GM06990 (cell line): ENCODE results near the gene MPPED1.

Experiments
- DNase-seq: peaks from one replicate; pipeline ENCODE4 v3.0.0-alpha.2; 2011; ENCODE audit not compliant: insufficient read length; ENCODE audit errors: extremely low read depth
- H3K27me3 ChIP-seq: replicated peaks from 2 replicates; pipeline ENCODE4 v1.6.0; 2011; ENCODE audit warnings: low read length; ENCODE audit not compliant: control insufficient read depth, insufficient read depth
- H3K36me3 ChIP-seq: 2 replicates; pipeline ENCODE4 v1.5.1; 2011; ENCODE audit warnings: low read length; ENCODE audit not compliant: control insufficient read depth, insufficient read depth
- H3K4me3 ChIP-seq: replicated peaks from 2 replicates; pipeline ENCODE4 v1.5.1; 2011; ENCODE audit warnings: low read depth, mild to moderate bottlenecking, control low read depth, low read length
- CTCF ChIP-seq: IDR thresholded peaks from 2 replicates; pipeline ENCODE4 v1.5.1; 2011; ENCODE audit warnings: low read length, control low read depth, mild to moderate bottlenecking, inconsistent platforms; ENCODE audit not compliant: insufficient read depth, poor library complexity, severe bottlenecking

MPPED1 gene

GRCh38 chr22:43541462-43542407 is 129.9 kb downstream of the MPPED1 start:
- no peak for TF ChIP-seq CTCF
- H3K27me3 ChIP-seq: no peaks in the 10 kb centered on the region; the same call in none of the 2 replicates
- H3K36me3 ChIP-seq: no peaks in the 10 kb centered on the region
- DNase-seq: no peak
- no peak overlapping the region for H3K4me3 ChIP-seq

GRCh38 chr22:43542681-43543521 is 131.1 kb downstream of the MPPED1 start:
- H3K4me3 ChIP-seq: no peak overlapping the region
- H3K27me3 ChIP-seq: no peaks in the 10 kb centered on the region; the same call in none of the 2 replicates
- no peaks in the 10 kb centered on the region for H3K36me3 ChIP-seq
- DNase-seq: no peak
- no peak for TF ChIP-seq CTCF

GRCh38 chr22:43543522-43544288 is 131.9 kb downstream of the MPPED1 start:
- no peak overlapping the region for H3K4me3 ChIP-seq
- H3K36me3 ChIP-seq: no peaks in the 10 kb centered on the region
- TF ChIP-seq CTCF: no peak
- H3K27me3 ChIP-seq: no peaks in the 10 kb centered on the region; the same call in none of the 2 replicates
- DNase-seq: no peak

- no peaks in the 10 kb centered on the region; the same call in none of the 2 replicates for H3K27me3 ChIP-seq
- no peak overlapping the region for H3K4me3 ChIP-seq
- no peak for TF ChIP-seq CTCF
- no peaks in the 10 kb centered on the region for H3K36me3 ChIP-seq
- no peak for DNase-seq
Measured at GRCh38 chr22:43544289-43544673, 132.5 kb downstream of the MPPED1 start.

- DNase-seq: no peak
- no peak for TF ChIP-seq CTCF
- H3K36me3 ChIP-seq: no peaks in the 10 kb centered on the region
- H3K4me3 ChIP-seq: no peak overlapping the region
- no peaks in the 10 kb centered on the region; the same call in 1 of the 2 replicates for H3K27me3 ChIP-seq
Measured at GRCh38 chr22:43546186-43546585, 134.4 kb downstream of the MPPED1 start.
